SK-N-SH (cell line): ENCODE measurements around the gene PODXL.

Experiments used
- CHD2 ChIP-seq: fragments of 150-350 bp; IDR thresholded peaks from 2 replicates; pipeline ENCODE4 v1.6.1; 2018; ENCODE audit warnings: low read length; ENCODE audit not compliant: partially characterized antibody
- FOSL2 ChIP-seq: IDR thresholded peaks from 2 replicates; pipeline ENCODE4 v1.4.0; 2012; ENCODE audit warnings: low read depth, mild to moderate bottlenecking, moderate library complexity, borderline replicate concordance
- FOXM1 ChIP-seq: IDR thresholded peaks from 2 replicates; pipeline ENCODE4 v1.4.0; 2012; ENCODE audit warnings: low read depth, mild to moderate bottlenecking
- RAD21 ChIP-seq: IDR thresholded peaks from 2 replicates; pipeline ENCODE4 v1.6.1; 2012; ENCODE audit warnings: mild to moderate bottlenecking, low read length
- SIN3A ChIP-seq: IDR thresholded peaks from 2 replicates; pipeline ENCODE4 v1.6.1; 2012; ENCODE audit warnings: low read depth, mild to moderate bottlenecking, low read length, moderate library complexity, borderline replicate concordance
- TAF1 ChIP-seq: IDR thresholded peaks from 2 replicates; pipeline ENCODE4 v1.6.1; 2012; ENCODE audit warnings: low read depth, mild to moderate bottlenecking, low read length, moderate library complexity, borderline replicate concordance
- TF ChIP-seq, protein P1 (sequence below): IDR thresholded peaks from 2 replicates; pipeline ENCODE4; 2012
- TF ChIP-seq, protein P2 (sequence below): fragments of 200-600 bp; sonication (generic); IDR thresholded peaks from 2 replicates; pipeline ENCODE4 v1.6.1; 2017; ENCODE audit warnings: antibody characterized with exemption, mild to moderate bottlenecking, moderate library complexity
- TF ChIP-seq, protein P3 (sequence below): IDR thresholded peaks from 2 replicates; pipeline ENCODE4 v1.6.1; 2012; ENCODE audit warnings: mild to moderate bottlenecking, low read depth, low read length, moderate library complexity

DNA sequence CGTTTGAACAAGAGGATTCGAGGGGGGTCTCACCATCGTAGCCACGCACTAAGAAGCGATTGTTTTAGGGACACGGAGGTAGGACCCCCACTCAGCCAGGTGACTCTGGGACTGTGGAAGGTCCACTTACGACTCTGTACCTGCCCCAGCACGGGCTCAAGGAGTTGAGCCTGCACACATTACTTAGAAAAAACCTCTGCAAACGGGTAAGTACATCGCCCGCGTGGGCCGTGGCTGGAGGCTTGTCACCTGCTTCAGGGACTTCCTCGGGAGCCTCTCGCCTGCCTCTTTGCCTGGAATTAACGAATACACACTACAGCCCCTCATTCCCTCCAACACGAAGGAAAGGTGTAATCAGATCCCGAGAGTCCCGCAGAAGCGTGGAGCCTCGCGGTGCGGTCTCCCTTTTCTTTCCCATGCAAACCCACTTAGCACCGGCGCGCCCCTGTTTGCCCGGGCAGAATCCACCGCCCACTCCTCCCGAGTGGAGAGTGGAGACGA, 826 bp downstream of the PODXL start:
- TF ChIP-seq SIN3A (0 out of 2 replicates have a peak, but pooled peaks have one; percentile 25), FOXM1 (no peak), TAF1 (no peak), FOSL2 (no peak), RAD21 (no peak), CHD2 (no peak)
- TF ChIP-seq, protein P1, sequence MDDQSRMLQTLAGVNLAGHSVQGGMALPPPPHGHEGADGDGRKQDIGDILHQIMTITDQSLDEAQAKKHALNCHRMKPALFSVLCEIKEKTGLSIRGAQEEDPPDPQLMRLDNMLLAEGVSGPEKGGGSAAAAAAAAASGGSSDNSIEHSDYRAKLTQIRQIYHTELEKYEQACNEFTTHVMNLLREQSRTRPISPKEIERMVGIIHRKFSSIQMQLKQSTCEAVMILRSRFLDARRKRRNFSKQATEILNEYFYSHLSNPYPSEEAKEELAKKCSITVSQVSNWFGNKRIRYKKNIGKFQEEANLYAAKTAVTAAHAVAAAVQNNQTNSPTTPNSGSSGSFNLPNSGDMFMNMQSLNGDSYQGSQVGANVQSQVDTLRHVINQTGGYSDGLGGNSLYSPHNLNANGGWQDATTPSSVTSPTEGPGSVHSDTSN, result no peak
- TF ChIP-seq, protein P2, sequence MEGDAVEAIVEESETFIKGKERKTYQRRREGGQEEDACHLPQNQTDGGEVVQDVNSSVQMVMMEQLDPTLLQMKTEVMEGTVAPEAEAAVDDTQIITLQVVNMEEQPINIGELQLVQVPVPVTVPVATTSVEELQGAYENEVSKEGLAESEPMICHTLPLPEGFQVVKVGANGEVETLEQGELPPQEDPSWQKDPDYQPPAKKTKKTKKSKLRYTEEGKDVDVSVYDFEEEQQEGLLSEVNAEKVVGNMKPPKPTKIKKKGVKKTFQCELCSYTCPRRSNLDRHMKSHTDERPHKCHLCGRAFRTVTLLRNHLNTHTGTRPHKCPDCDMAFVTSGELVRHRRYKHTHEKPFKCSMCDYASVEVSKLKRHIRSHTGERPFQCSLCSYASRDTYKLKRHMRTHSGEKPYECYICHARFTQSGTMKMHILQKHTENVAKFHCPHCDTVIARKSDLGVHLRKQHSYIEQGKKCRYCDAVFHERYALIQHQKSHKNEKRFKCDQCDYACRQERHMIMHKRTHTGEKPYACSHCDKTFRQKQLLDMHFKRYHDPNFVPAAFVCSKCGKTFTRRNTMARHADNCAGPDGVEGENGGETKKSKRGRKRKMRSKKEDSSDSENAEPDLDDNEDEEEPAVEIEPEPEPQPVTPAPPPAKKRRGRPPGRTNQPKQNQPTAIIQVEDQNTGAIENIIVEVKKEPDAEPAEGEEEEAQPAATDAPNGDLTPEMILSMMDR, result no peak
- TF ChIP-seq, protein P3, sequence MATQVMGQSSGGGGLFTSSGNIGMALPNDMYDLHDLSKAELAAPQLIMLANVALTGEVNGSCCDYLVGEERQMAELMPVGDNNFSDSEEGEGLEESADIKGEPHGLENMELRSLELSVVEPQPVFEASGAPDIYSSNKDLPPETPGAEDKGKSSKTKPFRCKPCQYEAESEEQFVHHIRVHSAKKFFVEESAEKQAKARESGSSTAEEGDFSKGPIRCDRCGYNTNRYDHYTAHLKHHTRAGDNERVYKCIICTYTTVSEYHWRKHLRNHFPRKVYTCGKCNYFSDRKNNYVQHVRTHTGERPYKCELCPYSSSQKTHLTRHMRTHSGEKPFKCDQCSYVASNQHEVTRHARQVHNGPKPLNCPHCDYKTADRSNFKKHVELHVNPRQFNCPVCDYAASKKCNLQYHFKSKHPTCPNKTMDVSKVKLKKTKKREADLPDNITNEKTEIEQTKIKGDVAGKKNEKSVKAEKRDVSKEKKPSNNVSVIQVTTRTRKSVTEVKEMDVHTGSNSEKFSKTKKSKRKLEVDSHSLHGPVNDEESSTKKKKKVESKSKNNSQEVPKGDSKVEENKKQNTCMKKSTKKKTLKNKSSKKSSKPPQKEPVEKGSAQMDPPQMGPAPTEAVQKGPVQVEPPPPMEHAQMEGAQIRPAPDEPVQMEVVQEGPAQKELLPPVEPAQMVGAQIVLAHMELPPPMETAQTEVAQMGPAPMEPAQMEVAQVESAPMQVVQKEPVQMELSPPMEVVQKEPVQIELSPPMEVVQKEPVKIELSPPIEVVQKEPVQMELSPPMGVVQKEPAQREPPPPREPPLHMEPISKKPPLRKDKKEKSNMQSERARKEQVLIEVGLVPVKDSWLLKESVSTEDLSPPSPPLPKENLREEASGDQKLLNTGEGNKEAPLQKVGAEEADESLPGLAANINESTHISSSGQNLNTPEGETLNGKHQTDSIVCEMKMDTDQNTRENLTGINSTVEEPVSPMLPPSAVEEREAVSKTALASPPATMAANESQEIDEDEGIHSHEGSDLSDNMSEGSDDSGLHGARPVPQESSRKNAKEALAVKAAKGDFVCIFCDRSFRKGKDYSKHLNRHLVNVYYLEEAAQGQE, result no peak
